Sigmoid colon (tissue), 4 donors: Measurements from ENCODE around the gene ENTR1.

ENCODE experiments used
- POLR2A ChIP-seq, 2 donors: fragments of 450-650 bp; IDR thresholded peaks; one replicate each; pipeline ENCODE4 v1.6.1; 2016; ENCODE audit warnings: antibody characterized with exemption in 2 of 2, mild to moderate bottlenecking in 2 of 2, moderate library complexity in 2 of 2
- POLR2AphosphoS5 ChIP-seq, 4 donors: sonication (generic); formaldehyde crosslinking; IDR thresholded peaks; one replicate each; pipeline ENCODE4 v1.6.1; 2017; ENCODE audit warnings: antibody characterized with exemption in 4 of 4

DNA sequence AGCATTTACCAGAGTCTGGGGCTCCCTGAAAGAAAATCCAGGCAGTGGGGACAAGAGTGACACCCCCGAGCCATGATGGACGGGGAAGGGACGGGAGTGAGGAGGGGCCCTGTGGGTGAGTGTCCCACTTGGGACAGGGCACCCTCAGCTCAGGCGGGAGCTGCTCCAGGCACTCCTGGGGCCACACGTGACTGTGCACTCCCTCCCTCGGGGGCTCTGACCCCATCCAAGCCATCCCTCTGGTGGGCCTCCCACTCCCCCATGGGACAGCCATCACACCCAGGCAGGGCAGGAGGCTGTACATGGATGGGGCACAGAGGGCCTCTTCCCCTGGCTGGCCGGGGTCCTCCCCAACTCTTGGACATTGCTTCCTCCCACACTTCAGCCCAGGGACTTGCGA lies 34.0 kb downstream of the ENTR1 start:
- TF ChIP-seq POLR2A (IDR thresholded peaks at IDR 0.05) (no peak), POLR2AphosphoS5 (IDR thresholded peaks at IDR 0.05) (no peak)
